ENCODE measurements around the gene KLRC4.

DNA sequence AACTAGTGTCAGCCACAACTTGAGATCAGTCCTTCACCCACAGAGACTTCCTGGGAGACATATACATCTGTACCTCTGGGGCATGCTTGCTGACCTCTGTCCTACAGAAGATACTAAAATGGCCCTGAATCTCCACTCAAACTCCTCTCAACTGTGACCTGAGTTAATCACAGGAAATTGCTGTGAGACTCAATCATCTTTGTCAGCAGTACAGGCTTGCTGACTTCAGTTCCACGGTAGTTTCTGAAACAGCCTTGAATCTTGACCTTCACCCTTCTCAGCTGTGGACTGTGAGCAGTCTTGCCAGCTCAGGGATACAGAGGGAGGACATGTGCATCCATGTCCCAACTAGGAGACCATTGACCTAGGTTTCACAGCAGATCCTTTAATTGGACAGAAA is 45.0 kb upstream of the KLRC4 start:
- TF ChIP-seq CTCF (IDR thresholded peaks at IDR 0.05; ENCODE audit: extremely low read depth in 1 of 2, insufficient read depth in 1 of 2, low read depth in 1 of 2, low read length in 2 of 2) (no peak), EZH2 (IDR thresholded peaks at IDR 0.05; ENCODE audit: borderline replicate concordance, low read depth, low read length, severe bottlenecking) (no peak), POLR2AphosphoS5 (IDR thresholded peaks at IDR 0.05; ENCODE audit: insufficient read depth, low read depth, low read length) (no peak), GATA2 (IDR thresholded peaks at IDR 0.05; ENCODE audit: insufficient read depth, insufficient read length, low read depth, low read length) (no peak)

All from endothelial cell of umbilical vein (primary cell).